HEK293 (cell line): ENCODE data around the gene AKAP8L.

Experiments
- HOXC10 ChIP-seq: sonication (generic); formaldehyde crosslinking; IDR thresholded peaks from 2 replicates; pipeline ENCODE4 v1.8.1; 2023; ENCODE audit warnings: mild to moderate bottlenecking, missing genetic modification reagents
- IKZF3 ChIP-seq: fragments of 450-650 bp; IDR thresholded peaks from 2 replicates; pipeline ENCODE4 v1.5.0; 2018; ENCODE audit warnings: missing biosample characterization, mild to moderate bottlenecking, missing genetic modification characterization, moderate library complexity
- KLF10 ChIP-seq: fragments of 450-650 bp; IDR thresholded peaks from 2 replicates; pipeline ENCODE4 v1.5.1; 2018; ENCODE audit warnings: missing biosample characterization, mild to moderate bottlenecking, missing genetic modification characterization
- YY2 ChIP-seq: fragments of 450-650 bp; formaldehyde crosslinking; IDR thresholded peaks from 2 replicates; pipeline ENCODE4 v1.5.1; 2016; ENCODE audit warnings: missing biosample characterization, missing genetic modification characterization
- ZBTB20 ChIP-seq: fragments of 450-650 bp; formaldehyde crosslinking; IDR thresholded peaks from 2 replicates; pipeline ENCODE4 v1.5.1; 2016; ENCODE audit warnings: missing biosample characterization, missing genetic modification characterization
- ZBTB6 ChIP-seq: fragments of 450-650 bp; formaldehyde crosslinking; IDR thresholded peaks from 2 replicates; pipeline ENCODE4 v1.5.1; 2017; ENCODE audit warnings: missing biosample characterization, missing genetic modification characterization
- ZNF133 ChIP-seq: fragments of 450-650 bp; formaldehyde crosslinking; IDR thresholded peaks from 2 replicates; pipeline ENCODE4 v1.5.1; 2016; ENCODE audit warnings: missing biosample characterization, missing genetic modification characterization
- ZNF148 ChIP-seq: fragments of 450-650 bp; formaldehyde crosslinking; IDR thresholded peaks from 2 replicates; pipeline ENCODE4 v1.5.0; 2017; ENCODE audit warnings: missing biosample characterization, missing genetic modification characterization, borderline replicate concordance
- ZNF26 ChIP-seq: fragments of 450-650 bp; formaldehyde crosslinking; IDR thresholded peaks from 2 replicates; pipeline ENCODE4 v1.5.1; 2016; ENCODE audit warnings: missing biosample characterization, missing genetic modification characterization
- ZNF280C ChIP-seq: fragments of 450-650 bp; formaldehyde crosslinking; IDR thresholded peaks from 2 replicates; pipeline ENCODE4 v1.5.1; 2016; ENCODE audit warnings: missing biosample characterization, missing genetic modification characterization
- ZNF292 ChIP-seq: fragments of 450-650 bp; formaldehyde crosslinking; IDR thresholded peaks from 2 replicates; pipeline ENCODE4 v1.5.1; 2016; ENCODE audit warnings: low read depth, missing biosample characterization, missing genetic modification characterization, borderline replicate concordance
- ZNF335 ChIP-seq: fragments of 450-650 bp; formaldehyde crosslinking; conservative IDR thresholded peaks from 2 replicates; pipeline ENCODE4 v1.5.1; 2016; ENCODE audit warnings: missing biosample characterization, missing genetic modification characterization
- ZNF341 ChIP-seq: fragments of 450-650 bp; formaldehyde crosslinking; IDR thresholded peaks from 2 replicates; pipeline ENCODE4; 2016; ENCODE audit warnings: low read depth, missing biosample characterization, missing genetic modification characterization
- ZNF391 ChIP-seq: fragments of 450-650 bp; formaldehyde crosslinking; IDR thresholded peaks from 2 replicates; pipeline ENCODE4 v1.5.1; 2016; ENCODE audit warnings: low read depth, missing biosample characterization, missing genetic modification characterization, borderline replicate concordance
- ZNF404 ChIP-seq: fragments of 450-650 bp; formaldehyde crosslinking; IDR thresholded peaks from 2 replicates; pipeline ENCODE4 v1.5.1; 2017; ENCODE audit warnings: missing biosample characterization, missing genetic modification characterization
- ZNF423 ChIP-seq: fragments of 450-650 bp; formaldehyde crosslinking; IDR thresholded peaks from 2 replicates; pipeline ENCODE4 v1.5.1; 2016; ENCODE audit warnings: missing biosample characterization, missing genetic modification characterization
- ZNF560 ChIP-seq: fragments of 450-650 bp; formaldehyde crosslinking; IDR thresholded peaks from 2 replicates; pipeline ENCODE4 v1.5.1; 2017; ENCODE audit warnings: missing biosample characterization, missing genetic modification characterization, borderline replicate concordance
- ZNF701 ChIP-seq: fragments of 450-650 bp; formaldehyde crosslinking; IDR thresholded peaks from 2 replicates; pipeline ENCODE4 v1.5.1; 2016; ENCODE audit warnings: missing biosample characterization, missing genetic modification characterization
- ZNF707 ChIP-seq: fragments of 450-650 bp; formaldehyde crosslinking; IDR thresholded peaks from 2 replicates; pipeline ENCODE4 v1.5.1; 2016; ENCODE audit warnings: missing biosample characterization, missing genetic modification characterization
- ZNF777 ChIP-seq: fragments of 450-650 bp; formaldehyde crosslinking; IDR thresholded peaks from 2 replicates; pipeline ENCODE4 v1.5.1; 2017; ENCODE audit warnings: missing biosample characterization, missing genetic modification characterization, borderline replicate concordance
- ZNF791 ChIP-seq: fragments of 450-650 bp; formaldehyde crosslinking; IDR thresholded peaks from 2 replicates; pipeline ENCODE4 v1.5.1; 2016; ENCODE audit warnings: missing biosample characterization, missing genetic modification characterization
- ZNF792 ChIP-seq: fragments of 450-650 bp; formaldehyde crosslinking; IDR thresholded peaks from 2 replicates; pipeline ENCODE4 v1.5.1; 2016; ENCODE audit warnings: missing biosample characterization, missing genetic modification characterization
- ZSCAN18 ChIP-seq: fragments of 450-650 bp; formaldehyde crosslinking; IDR thresholded peaks from 2 replicates; pipeline ENCODE4 v1.5.1; 2016; ENCODE audit warnings: missing biosample characterization, missing genetic modification characterization
- TF ChIP-seq, protein P1 (sequence below): fragments of 450-650 bp; formaldehyde crosslinking; IDR thresholded peaks from 2 replicates; pipeline ENCODE4 v1.5.1; 2016; ENCODE audit warnings: missing biosample characterization, missing genetic modification characterization
- TF ChIP-seq, protein P2 (sequence below): fragments of 450-650 bp; formaldehyde crosslinking; IDR thresholded peaks from 2 replicates; pipeline ENCODE4 v1.5.1; 2017; ENCODE audit warnings: missing biosample characterization, missing genetic modification characterization
- TF ChIP-seq, protein P3 (sequence below): fragments of 450-650 bp; formaldehyde crosslinking; IDR thresholded peaks from 2 replicates; pipeline ENCODE4 v1.5.1; 2017; ENCODE audit warnings: missing biosample characterization, missing genetic modification characterization

The AKAP8L gene

GRCh38 chr19:15432629-15433518 is 14.1 kb upstream of the AKAP8L start (continued):
- TF ChIP-seq ZBTB6 (peak; percentile 33), ZBTB20 (tag by site-specific recombination) (no peak; the same call in 1 of the 2 replicates), KLF10 (peak; percentile 82), ZNF391 (peak; percentile 84; the same call in 1 of the 2 replicates), ZNF280C (tag by site-specific recombination) (no peak), ZNF26 (tag by site-specific recombination) (no peak), ZNF404 (no peak), YY2 (tag by site-specific recombination) (no peak), ZNF791 (tag by site-specific recombination) (no peak), IKZF3 (peak; percentile 23; the same call in 1 of the 2 replicates), ZNF560 (tag by site-specific recombination) (no peak), ZNF792 (no peak), ZSCAN18 (no peak), ZNF777 (tag by site-specific recombination) (peak; percentile 98), ZNF707 (tag by site-specific recombination) (no peak), ZNF335 (tag by site-specific recombination) (peak; percentile 95), ZNF423 (no peak), ZNF292 (tag by site-specific recombination) (no peak), HOXC10 (CRISPR knock-in tag) (no peak), ZNF148 (no peak), ZNF341 (tag by site-specific recombination) (peak; percentile 32; the same call in 1 of the 2 replicates), ZNF133 (tag by site-specific recombination) (no peak), ZNF701 (no peak)
- TF ChIP-seq, protein P1, sequence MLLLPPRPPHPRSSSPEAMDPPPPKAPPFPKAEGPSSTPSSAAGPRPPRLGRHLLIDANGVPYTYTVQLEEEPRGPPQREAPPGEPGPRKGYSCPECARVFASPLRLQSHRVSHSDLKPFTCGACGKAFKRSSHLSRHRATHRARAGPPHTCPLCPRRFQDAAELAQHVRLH (tag by site-specific recombination), result peak; percentile 26; the same call in 1 of the 2 replicates
- TF ChIP-seq, protein P2, sequence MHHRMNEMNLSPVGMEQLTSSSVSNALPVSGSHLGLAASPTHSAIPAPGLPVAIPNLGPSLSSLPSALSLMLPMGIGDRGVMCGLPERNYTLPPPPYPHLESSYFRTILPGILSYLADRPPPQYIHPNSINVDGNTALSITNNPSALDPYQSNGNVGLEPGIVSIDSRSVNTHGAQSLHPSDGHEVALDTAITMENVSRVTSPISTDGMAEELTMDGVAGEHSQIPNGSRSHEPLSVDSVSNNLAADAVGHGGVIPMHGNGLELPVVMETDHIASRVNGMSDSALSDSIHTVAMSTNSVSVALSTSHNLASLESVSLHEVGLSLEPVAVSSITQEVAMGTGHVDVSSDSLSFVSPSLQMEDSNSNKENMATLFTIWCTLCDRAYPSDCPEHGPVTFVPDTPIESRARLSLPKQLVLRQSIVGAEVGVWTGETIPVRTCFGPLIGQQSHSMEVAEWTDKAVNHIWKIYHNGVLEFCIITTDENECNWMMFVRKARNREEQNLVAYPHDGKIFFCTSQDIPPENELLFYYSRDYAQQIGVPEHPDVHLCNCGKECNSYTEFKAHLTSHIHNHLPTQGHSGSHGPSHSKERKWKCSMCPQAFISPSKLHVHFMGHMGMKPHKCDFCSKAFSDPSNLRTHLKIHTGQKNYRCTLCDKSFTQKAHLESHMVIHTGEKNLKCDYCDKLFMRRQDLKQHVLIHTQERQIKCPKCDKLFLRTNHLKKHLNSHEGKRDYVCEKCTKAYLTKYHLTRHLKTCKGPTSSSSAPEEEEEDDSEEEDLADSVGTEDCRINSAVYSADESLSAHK, result no peak
- TF ChIP-seq, protein P3, sequence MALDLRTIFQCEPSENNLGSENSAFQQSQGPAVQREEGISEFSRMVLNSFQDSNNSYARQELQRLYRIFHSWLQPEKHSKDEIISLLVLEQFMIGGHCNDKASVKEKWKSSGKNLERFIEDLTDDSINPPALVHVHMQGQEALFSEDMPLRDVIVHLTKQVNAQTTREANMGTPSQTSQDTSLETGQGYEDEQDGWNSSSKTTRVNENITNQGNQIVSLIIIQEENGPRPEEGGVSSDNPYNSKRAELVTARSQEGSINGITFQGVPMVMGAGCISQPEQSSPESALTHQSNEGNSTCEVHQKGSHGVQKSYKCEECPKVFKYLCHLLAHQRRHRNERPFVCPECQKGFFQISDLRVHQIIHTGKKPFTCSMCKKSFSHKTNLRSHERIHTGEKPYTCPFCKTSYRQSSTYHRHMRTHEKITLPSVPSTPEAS, result no peak
